ENCODE measurements around the gene EPS8L2.

Gene EPS8L2

DNA sequence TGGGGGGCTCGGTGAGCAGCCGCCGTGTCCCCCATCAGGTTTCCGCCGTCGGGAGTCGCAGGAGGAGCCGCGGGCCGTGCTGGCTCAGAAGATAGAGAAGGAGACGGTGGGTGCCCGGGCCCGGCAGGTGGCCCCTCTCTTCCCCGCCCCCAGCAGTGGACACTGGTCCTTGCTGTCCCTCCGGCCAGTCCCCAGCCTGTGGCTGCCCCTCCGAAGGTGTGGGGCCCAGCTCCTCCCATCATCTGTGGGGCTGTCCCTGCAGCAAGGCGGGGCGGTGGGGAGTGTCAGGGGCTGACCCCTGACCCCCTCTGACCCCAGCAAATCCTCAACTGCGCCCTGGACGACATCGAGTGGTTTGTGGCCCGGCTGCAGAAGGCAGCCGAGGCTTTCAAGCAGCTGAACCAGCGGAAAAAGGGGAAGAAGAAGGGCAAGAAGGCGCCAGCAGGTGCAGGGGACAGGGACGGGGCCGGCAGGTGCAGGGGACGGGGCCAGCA is 15.3 kb downstream of the EPS8L2 start:
- Histone ChIP-seq H3K27ac (no peak overlapping the region), H3K27me3 (peaks cover 0 to 70% of the 10 kb centered on the region in 2 donors), H3K36me3 (peaks cover 0 to 44% (median 0%) of the 10 kb centered on the region in 3 donors), H3K9me3 (no peaks in the 10 kb centered on the region), H3K4me3 (peak overlapping the region in 1 of 2 donors; percentile 12), H3K4me1 (peaks cover 0 to 31% (median 26%) of the 10 kb centered on the region in 4 donors)
- no peak for DNase-seq
- intact Hi-C loops (cut with DNase I; ENCODE audit: low total_unique reads) = loop anchor here (5.0 kb wide), 1 partner anchor 59 kb away; no protein-coding TSS in a partner anchor
- TF ChIP-seq, protein P1, sequence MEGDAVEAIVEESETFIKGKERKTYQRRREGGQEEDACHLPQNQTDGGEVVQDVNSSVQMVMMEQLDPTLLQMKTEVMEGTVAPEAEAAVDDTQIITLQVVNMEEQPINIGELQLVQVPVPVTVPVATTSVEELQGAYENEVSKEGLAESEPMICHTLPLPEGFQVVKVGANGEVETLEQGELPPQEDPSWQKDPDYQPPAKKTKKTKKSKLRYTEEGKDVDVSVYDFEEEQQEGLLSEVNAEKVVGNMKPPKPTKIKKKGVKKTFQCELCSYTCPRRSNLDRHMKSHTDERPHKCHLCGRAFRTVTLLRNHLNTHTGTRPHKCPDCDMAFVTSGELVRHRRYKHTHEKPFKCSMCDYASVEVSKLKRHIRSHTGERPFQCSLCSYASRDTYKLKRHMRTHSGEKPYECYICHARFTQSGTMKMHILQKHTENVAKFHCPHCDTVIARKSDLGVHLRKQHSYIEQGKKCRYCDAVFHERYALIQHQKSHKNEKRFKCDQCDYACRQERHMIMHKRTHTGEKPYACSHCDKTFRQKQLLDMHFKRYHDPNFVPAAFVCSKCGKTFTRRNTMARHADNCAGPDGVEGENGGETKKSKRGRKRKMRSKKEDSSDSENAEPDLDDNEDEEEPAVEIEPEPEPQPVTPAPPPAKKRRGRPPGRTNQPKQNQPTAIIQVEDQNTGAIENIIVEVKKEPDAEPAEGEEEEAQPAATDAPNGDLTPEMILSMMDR (IDR thresholded peaks at IDR 0.05) = no peak

DNA sequence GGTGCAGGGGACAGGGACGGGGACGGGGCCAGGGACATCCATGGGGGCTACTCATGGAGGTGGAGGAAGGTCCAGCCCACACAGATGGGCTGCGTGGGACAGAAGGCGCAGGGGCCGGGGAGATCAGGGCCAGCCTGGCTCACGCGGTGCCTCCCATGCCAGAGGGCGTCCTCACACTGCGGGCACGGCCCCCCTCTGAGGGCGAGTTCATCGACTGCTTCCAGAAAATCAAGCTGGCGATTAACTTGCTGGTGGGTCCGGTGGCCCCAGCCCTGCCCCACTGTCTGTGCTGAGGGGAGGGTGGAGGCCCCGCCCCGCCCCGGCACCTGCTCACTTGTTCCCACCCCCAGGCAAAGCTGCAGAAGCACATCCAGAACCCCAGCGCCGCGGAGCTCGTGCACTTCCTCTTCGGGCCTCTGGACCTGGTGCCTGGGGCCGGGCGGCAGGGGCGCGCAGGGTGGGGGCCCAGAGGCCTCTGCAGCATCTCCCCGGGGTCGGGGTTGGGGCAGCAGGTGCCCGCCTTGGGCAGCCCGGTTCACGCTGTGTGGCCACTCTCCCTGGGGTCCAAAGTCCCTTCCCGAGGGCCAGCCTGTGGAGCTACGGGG is 15.8 kb downstream of the EPS8L2 start:
- Histone ChIP-seq H3K36me3 (peaks cover 0 to 44% (median 0%) of the 10 kb centered on the region in 3 donors), H3K4me1 (peaks cover 0 to 37% (median 31%) of the 10 kb centered on the region in 4 donors), H3K9me3 (no peaks in the 10 kb centered on the region), H3K27me3 (peaks cover 0 to 74% of the 10 kb centered on the region in 2 donors), H3K4me3 (no peak overlapping the region), H3K27ac (no peak overlapping the region)
- TF ChIP-seq, protein P1 (IDR thresholded peaks at IDR 0.05) = no peak
- intact Hi-C loops (cut with DNase I; ENCODE audit: low total_unique reads) = loop anchor here (5.0 kb wide), 1 partner anchor 60 kb away; no protein-coding TSS in a partner anchor
- DNase-seq = peak in 1 of 2 donors; percentile 71

DNA sequence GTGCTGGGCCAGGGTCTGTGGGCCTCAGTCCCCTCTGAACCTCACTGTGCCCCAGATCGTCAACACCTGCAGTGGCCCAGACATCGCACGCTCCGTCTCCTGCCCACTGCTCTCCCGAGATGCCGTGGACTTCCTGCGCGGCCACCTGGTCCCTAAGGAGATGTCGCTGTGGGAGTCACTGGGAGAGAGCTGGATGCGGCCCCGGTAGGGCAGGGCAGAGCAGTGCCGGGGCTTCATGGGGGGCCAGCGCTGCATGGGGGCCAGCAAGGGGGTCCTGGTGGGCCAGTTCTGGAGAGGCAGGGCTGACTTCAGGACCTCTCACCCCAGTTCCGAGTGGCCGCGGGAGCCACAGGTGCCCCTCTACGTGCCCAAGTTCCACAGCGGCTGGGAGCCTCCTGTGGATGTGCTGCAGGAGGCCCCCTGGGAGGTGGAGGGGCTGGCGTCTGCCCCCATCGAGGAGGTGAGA is 16.3 kb downstream of the EPS8L2 start:
- no peak overlapping the region for H3K4me3 ChIP-seq
- no peak overlapping the region for H3K27ac ChIP-seq
- H3K27me3 ChIP-seq = peaks cover 0 to 74% of the 10 kb centered on the region in 2 donors
- peaks cover 0 to 42% (median 35%) of the 10 kb centered on the region in 4 donors for H3K4me1 ChIP-seq
- no peaks in the 10 kb centered on the region for H3K9me3 ChIP-seq
- TF ChIP-seq, protein P1 (IDR thresholded peaks at IDR 0.05) = no peak
- peaks cover 0 to 44% (median 0%) of the 10 kb centered on the region in 3 donors for H3K36me3 ChIP-seq
- intact Hi-C loops (cut with DNase I; ENCODE audit: low total_unique reads) = loop anchor here (5.0 kb wide), 1 partner anchor 60 kb away; no protein-coding TSS in a partner anchor
- DNase-seq = no peak

DNA sequence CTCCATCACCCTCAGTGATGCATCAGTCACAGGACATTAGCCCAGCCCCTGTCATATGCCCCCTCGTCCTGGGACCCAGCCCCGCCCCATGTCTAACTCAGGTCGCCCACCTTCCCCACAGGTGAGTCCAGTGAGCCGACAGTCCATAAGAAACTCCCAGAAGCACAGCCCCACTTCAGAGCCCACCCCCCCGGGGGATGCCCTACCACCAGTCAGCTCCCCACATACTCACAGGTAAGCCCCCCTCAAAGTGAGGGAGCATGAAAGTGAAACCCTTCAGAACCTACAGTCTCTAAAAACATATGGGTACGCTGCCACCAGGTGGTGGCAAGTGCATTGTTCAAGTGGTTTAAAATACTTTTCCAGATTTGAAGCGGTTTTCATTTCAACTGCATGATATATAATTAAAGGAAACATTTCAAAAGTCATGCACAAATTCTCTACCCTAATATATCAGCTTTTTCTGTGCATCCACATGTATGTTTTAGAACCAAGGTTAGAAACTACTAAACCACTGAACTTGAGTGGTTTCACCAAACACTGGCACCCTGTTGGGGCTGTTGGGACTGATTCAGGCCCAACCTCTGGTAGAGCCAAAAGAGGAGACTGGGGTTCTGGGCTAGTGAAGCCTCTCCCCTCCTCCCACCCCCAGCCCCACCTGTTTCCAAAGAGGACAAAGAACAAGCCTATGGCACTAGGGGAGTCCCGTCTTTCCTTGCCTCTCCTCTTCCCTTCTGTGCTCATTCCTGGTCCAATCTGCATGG is 17.3 kb downstream of the EPS8L2 start:
- H3K27me3 ChIP-seq = peaks cover 0 to 74% of the 10 kb centered on the region in 2 donors

More for the DNA sequence above, 17.3 kb downstream of the EPS8L2 start:
- H3K36me3 ChIP-seq = peaks cover 0 to 44% (median 0%) of the 10 kb centered on the region in 3 donors
- H3K9me3 ChIP-seq = no peaks in the 10 kb centered on the region
- TF ChIP-seq, protein P1 (IDR thresholded peaks at IDR 0.05) = peak; percentile 70 to 79
- H3K4me3 ChIP-seq = no peak overlapping the region
- DNase-seq = no peak
- H3K27ac ChIP-seq = no peak overlapping the region
- H3K4me1 ChIP-seq = peaks cover 0 to 51% (median 44%) of the 10 kb centered on the region in 4 donors
- intact Hi-C loops (cut with DNase I; ENCODE audit: low total_unique reads) = loop anchor here (5.0 kb wide), 1 partner anchor 61 kb away; no protein-coding TSS in a partner anchor
